OCI-LY7 (cell line): ENCODE measurements around the gene HEBP1. TPM values are rescaled to one million over a fixed set of nuclear protein-coding genes. Genes with fewer than 3 reads are reported as not detected.

Experiments used
- BruUV-seq: library from RNA; stranded (reverse); fragments of 400-500 nt; replicated peaks from 2 replicates; lab custom pipeline; 2021; lab: Mats Ljungman, UMichigan
- CTCF ChIA-PET: fragments of 300-600 bp; sonication (Branson Sonifier 250); formaldehyde crosslinking; loops from one replicate; lab custom pipeline; 2022; ENCODE audit warnings: antibody characterized with exemption; ENCODE audit not compliant: unreplicated experiment; lab: Charles Lee
- POLR2A ChIA-PET: fragments of 300-600 bp; sonication (Branson Sonifier 250); formaldehyde crosslinking; loops from one replicate; lab custom pipeline; 2022; ENCODE audit warnings: antibody characterized with exemption; lab: Charles Lee
- DNase-seq: peaks from one replicate; pipeline ENCODE4 v3.0.0-alpha.2; 2015; ENCODE audit warnings: low spot score
- H2AFZ ChIP-seq: fragments of 200-600 bp; sonication (generic), shearing (Covaris generic); 2 replicates; pipeline ENCODE4 v1.6.1; 2014; ENCODE audit warnings: mild to moderate bottlenecking, antibody characterized with exemption, low read length, moderate library complexity
- H3K27ac ChIP-seq: fragments of 200-600 bp; sonication (generic); 2 replicates; pipeline ENCODE4 v1.5.1; 2014; ENCODE audit warnings: mixed run types, low read depth, mild to moderate bottlenecking, moderate library complexity, low read length, inconsistent platforms; ENCODE audit not compliant: poor library complexity, severe bottlenecking
- H3K36me3 ChIP-seq: fragments of 200-600 bp; sonication (generic); 2 replicates; pipeline ENCODE4 v1.6.1; 2014; ENCODE audit warnings: mild to moderate bottlenecking, antibody characterized with exemption, low read length, moderate library complexity, mixed read lengths; ENCODE audit not compliant: insufficient read depth
- H3K4me1 ChIP-seq: fragments of 200-600 bp; sonication (generic); 2 replicates; pipeline ENCODE4 v1.5.1; 2014; ENCODE audit warnings: mild to moderate bottlenecking, low read length; ENCODE audit not compliant: insufficient read depth, poor library complexity, severe bottlenecking
- H3K4me2 ChIP-seq: fragments of 200-600 bp; sonication (generic); 2 replicates; pipeline ENCODE4 v1.6.1; 2014; ENCODE audit warnings: mild to moderate bottlenecking, low read length
- H3K4me3 ChIP-seq: fragments of 200-600 bp; sonication (generic); 2 replicates; pipeline ENCODE4 v1.5.1; 2014; ENCODE audit warnings: mild to moderate bottlenecking, low read depth, low read length; ENCODE audit not compliant: poor library complexity, severe bottlenecking
- H3K79me2 ChIP-seq: fragments of 200-600 bp; sonication (generic); 2 replicates; pipeline ENCODE4 v1.6.1; 2016; ENCODE audit warnings: low read depth, mild to moderate bottlenecking, low read length, moderate library complexity, mixed read lengths; ENCODE audit not compliant: insufficient read depth
- H3K9me2 ChIP-seq: fragments of 200-600 bp; sonication (generic); 2 replicates; pipeline ENCODE4 v1.6.1; 2016; ENCODE audit warnings: mild to moderate bottlenecking, low read length, mixed read lengths; ENCODE audit not compliant: insufficient read depth
- H3K9me3 ChIP-seq: fragments of 200-600 bp; sonication (generic); 2 replicates; pipeline ENCODE4 v1.6.1; 2014; ENCODE audit warnings: mild to moderate bottlenecking, mixed run types, low read length, mixed read lengths
- H4K20me1 ChIP-seq: fragments of 200-600 bp; sonication (generic); 2 replicates; pipeline ENCODE4 v1.6.1; 2014; ENCODE audit warnings: mild to moderate bottlenecking, antibody characterized with exemption, low read length, moderate library complexity, mixed read lengths; ENCODE audit not compliant: insufficient read depth
- CTCF ChIP-seq: fragments of 200-600 bp; sonication (generic); conservative IDR thresholded peaks from 2 replicates; pipeline ENCODE4 v1.5.1; 2014; ENCODE audit warnings: mild to moderate bottlenecking, antibody characterized with exemption, low read length, moderate library complexity, mixed read lengths
- EZH2phosphoT487 ChIP-seq: fragments of 200-600 bp; sonication (generic); IDR thresholded peaks from 2 replicates; pipeline ENCODE4 v1.6.1; 2018; ENCODE audit warnings: low read depth, borderline replicate concordance, mild to moderate bottlenecking, mixed run types, antibody characterized with exemption, low read length, moderate library complexity, mixed read lengths
- intact Hi-C: fragments of 100-400 bp; cut with micrococcal nuclease; formaldehyde crosslinking; loops from one replicate; pipeline ENCODE4 v1.10.0; 2022; ENCODE audit not compliant: unreplicated experiment
- total RNA-seq, 2 experiments: library from RNA; depleted of rRNA in 1 of 2; stranded (reverse); fragments of >200 nt in 1 of 2; shearing (Covaris generic) in 1 of 2; gene quantifications; 2 replicates each; pipeline ENCODE4 v1.2.3, GENCODE V29; 2014 to 2022

HEBP1 gene
- total RNA-seq, 2 experiments from 2014 or later: 0.16 to 1.3 TPM

- no peaks in the 10 kb centered on the region for H4K20me1 ChIP-seq
- H3K36me3 ChIP-seq: no peaks in the 10 kb centered on the region
- no peak for DNase-seq
- intact Hi-C loops: loop anchor here (10.0 kb wide), 1 partner anchor 218 kb away; the partner anchor contains the start of gene APOLD1
- H3K79me2 ChIP-seq: no peaks in the 10 kb centered on the region
- H3K4me1 ChIP-seq: peaks cover 9% of the 10 kb centered on the region
- H2AFZ ChIP-seq: no peak overlapping the region
- TF ChIP-seq CTCF: no peak
- no peak for TF ChIP-seq EZH2phosphoT487
- no peaks in the 10 kb centered on the region for H3K9me2 ChIP-seq
- H3K27ac ChIP-seq: no peak overlapping the region
- no peaks in the 10 kb centered on the region for H3K9me3 ChIP-seq
- H3K4me3 ChIP-seq: no peak overlapping the region
- BruUV-seq: no TSS peak
- H3K4me2 ChIP-seq: no peak overlapping the region
- CTCF ChIA-PET: no interaction called here
- POLR2A ChIA-PET: no interaction called here
These were observed 2.4 kb upstream of the HEBP1 start for GRCh38 chr12:13002301-13003097.

- Histone ChIP-seq H3K36me3 (no peaks in the 10 kb centered on the region), H3K4me1 (peaks cover 9% of the 10 kb centered on the region), H3K9me3 (no peaks in the 10 kb centered on the region), H3K4me3 (no peak overlapping the region), H3K79me2 (no peaks in the 10 kb centered on the region), H3K9me2 (no peaks in the 10 kb centered on the region), H4K20me1 (no peaks in the 10 kb centered on the region), H2AFZ (no peak overlapping the region), H3K27ac (no peak overlapping the region), H3K4me2 (no peak overlapping the region)
- POLR2A ChIA-PET: no interaction called here
- CTCF ChIA-PET: no interaction called here
- no peak for DNase-seq
- no TSS peak for BruUV-seq
- intact Hi-C loops: loop anchor here (2.0 to 10.0 kb wide), 2 partner anchors 85 to 217 kb away; partner anchors contain the start of gene APOLD1
- no peak for TF ChIP-seq CTCF
- TF ChIP-seq EZH2phosphoT487: no peak
These were observed 1.6 kb upstream of the HEBP1 start for GRCh38 chr12:13001775-13002040.
